ENCODE data around the gene SMIM12. TPM values are rescaled to one million over a fixed set of nuclear protein-coding genes. Genes with fewer than 3 reads are reported as not detected.

SMIM12 gene
- total RNA-seq, 6 donors from 2014 or later = 6.3 to 46.6 (median 30.9) TPM

- 71 to 81% methylated on average over 1 of the region's 1 CpG for WGBS, 2 donors
- TF ChIP-seq POLR2AphosphoS5 (IDR thresholded peaks at IDR 0.05) = no peak
- TF ChIP-seq EP300 (IDR thresholded peaks at IDR 0.05) = no peak
- Histone ChIP-seq H3K4me3 (no peak overlapping the region), H3K27me3 (no peaks in the 10 kb centered on the region), H3K27ac (no peak overlapping the region), H3K36me3 (no peaks in the 10 kb centered on the region), H3K4me1 (no peaks in the 10 kb centered on the region), H3K9me3 (no peaks in the 10 kb centered on the region)
- no peak for DNase-seq
- no peak for ATAC-seq (ENCODE audit: low FRiP score in 2 of 2)
These were observed 46.7 kb upstream of the SMIM12 start for GRCh38 chr1:34906222-34906621.

- peak in 1 of 2 donors; percentile 56 for DNase-seq
These were observed 45.5 kb upstream of the SMIM12 start for GRCh38 chr1:34905098-34905459.

GRCh38 chr1:34904236-34905097 is 44.9 kb upstream of the SMIM12 start:
- no peak overlapping the region for H3K4me3 ChIP-seq
- H3K4me1 ChIP-seq = no peaks in the 10 kb centered on the region

More at GRCh38 chr1:34905098-34905459, 45.5 kb upstream of the SMIM12 start:
- no peak overlapping the region for H3K27ac ChIP-seq
- TF ChIP-seq EP300 (IDR thresholded peaks at IDR 0.05) (no peak), CTCF (IDR thresholded peaks at IDR 0.05) (no peak), POLR2AphosphoS5 (IDR thresholded peaks at IDR 0.05) (no peak), POLR2A (IDR thresholded peaks at IDR 0.05) (no peak)
- no peak overlapping the region for H3K4me3 ChIP-seq
- no peaks in the 10 kb centered on the region for H3K36me3 ChIP-seq
- no peaks in the 10 kb centered on the region for H3K9me3 ChIP-seq
- 88% methylated on average over 11 of the region's 12 CpGs; no CpG with 5 or more reads in 1 of the 2 donors for WGBS, 2 donors
- H3K4me1 ChIP-seq = no peaks in the 10 kb centered on the region
- no peaks in the 10 kb centered on the region for H3K27me3 ChIP-seq
- no peak for ATAC-seq (ENCODE audit: low FRiP score in 2 of 2)

GRCh38 chr1:34901919-34902318 is 42.4 kb upstream of the SMIM12 start:
- Histone ChIP-seq H3K9me3 (no peaks in the 10 kb centered on the region), H3K4me3 (no peak overlapping the region), H3K27ac (no peak overlapping the region), H3K36me3 (no peaks in the 10 kb centered on the region), H3K27me3 (no peaks in the 10 kb centered on the region), H3K4me1 (no peaks in the 10 kb centered on the region)
- DNase-seq = no peak
- TF ChIP-seq EP300 (IDR thresholded peaks at IDR 0.05) = no peak
- no peak for TF ChIP-seq CTCF (IDR thresholded peaks at IDR 0.05)
- TF ChIP-seq POLR2A (IDR thresholded peaks at IDR 0.05) = no peak
- TF ChIP-seq POLR2AphosphoS5 (IDR thresholded peaks at IDR 0.05) = no peak
- ATAC-seq (ENCODE audit: low FRiP score in 2 of 2) = no peak
- WGBS, 2 donors = 60 to 64% methylated on average over 7 of the region's 7 CpGs

More at GRCh38 chr1:34904236-34905097, 44.9 kb upstream of the SMIM12 start:
- no peak for TF ChIP-seq POLR2A (IDR thresholded peaks at IDR 0.05)
- no peak for TF ChIP-seq CTCF (IDR thresholded peaks at IDR 0.05)
- no peak for TF ChIP-seq POLR2AphosphoS5 (IDR thresholded peaks at IDR 0.05)
- TF ChIP-seq EP300 (IDR thresholded peaks at IDR 0.05) = no peak
- H3K27ac ChIP-seq = no peak overlapping the region
- WGBS, 2 donors = 89 to 91% methylated on average over 16 to 33 of the region's 33 CpGs
- H3K36me3 ChIP-seq = no peaks in the 10 kb centered on the region
- H3K27me3 ChIP-seq = no peaks in the 10 kb centered on the region
- ATAC-seq (ENCODE audit: low FRiP score in 2 of 2) (no peak), DNase-seq (peak in 1 of 2 donors; percentile 78)
- H3K9me3 ChIP-seq = no peaks in the 10 kb centered on the region

- H3K27ac ChIP-seq = no peak overlapping the region
- no peak for TF ChIP-seq POLR2A (IDR thresholded peaks at IDR 0.05)
- no peak for TF ChIP-seq POLR2AphosphoS5 (IDR thresholded peaks at IDR 0.05)
- TF ChIP-seq EP300 (IDR thresholded peaks at IDR 0.05) = no peak
- TF ChIP-seq CTCF (IDR thresholded peaks at IDR 0.05) = no peak
- no peaks in the 10 kb centered on the region for H3K36me3 ChIP-seq
- ATAC-seq (ENCODE audit: low FRiP score in 2 of 2) = no peak
- no peaks in the 10 kb centered on the region for H3K27me3 ChIP-seq
- no peaks in the 10 kb centered on the region for H3K4me1 ChIP-seq
- no peak for DNase-seq
- H3K9me3 ChIP-seq = no peaks in the 10 kb centered on the region
- 69 to 74% methylated on average over 13 of the region's 13 CpGs for WGBS, 2 donors
- no peak overlapping the region for H3K4me3 ChIP-seq
These were observed 41.4 kb upstream of the SMIM12 start for GRCh38 chr1:34900775-34901502.
